Fibroblast of lung (primary cell): Measurements from ENCODE around the gene FAM222B. TPM values are rescaled to one million over a fixed set of nuclear protein-coding genes. Genes with fewer than 3 reads are reported as not detected.

Experiments used
- DNase-seq, 2 donors: peaks; one replicate each; pipeline versions ENCODE4 v3.0.0 to v3.0.0-alpha.2; 2010; ENCODE audit warnings: low read depth in 2 of 2
- H2AFZ ChIP-seq: 2 replicates; pipeline ENCODE4 v1.5.1; 2012; ENCODE audit warnings: low read length, control low read depth, inconsistent platforms
- H3K27ac ChIP-seq: 2 replicates; pipeline ENCODE4 v1.5.1; 2011; ENCODE audit warnings: low read length, control low read depth; ENCODE audit not compliant: insufficient read depth
- H3K27me3 ChIP-seq: 2 replicates; pipeline ENCODE4 v1.5.1; 2011; ENCODE audit warnings: mild to moderate bottlenecking, low read length; ENCODE audit not compliant: control insufficient read depth, insufficient read depth
- H3K36me3 ChIP-seq: 2 replicates; pipeline ENCODE4 v1.5.1; 2011; ENCODE audit warnings: low read length; ENCODE audit not compliant: control insufficient read depth, insufficient read depth
- H3K4me1 ChIP-seq: 2 replicates; pipeline ENCODE4 v1.5.1; 2011; ENCODE audit warnings: low read length; ENCODE audit not compliant: control insufficient read depth, insufficient read depth; ENCODE audit errors: extremely low read depth
- H3K4me2 ChIP-seq: 2 replicates; pipeline ENCODE4 v1.5.1; 2011; ENCODE audit warnings: low read length, control low read depth; ENCODE audit not compliant: insufficient read depth; ENCODE audit errors: extremely low read depth
- H3K4me3 ChIP-seq, 4 experiments: fragments of 200-600 bp in 1 of 4; sonication (generic) in 1 of 4; replicated peaks in 1 of 4; 2 replicates each; pipeline ENCODE4 v1.5.1; 2011 to 2016; ENCODE audit warnings: low read length in 4 of 4, low read depth in 3 of 4, mild to moderate bottlenecking in 3 of 4, control low read depth in 2 of 4, inconsistent platforms in 1 of 4, mixed read lengths in 1 of 4; ENCODE audit not compliant: insufficient read depth in 1 of 4; ENCODE audit errors: control extremely low read depth in 1 of 4
- H3K79me2 ChIP-seq: 2 replicates; pipeline ENCODE4 v1.5.1; 2012; ENCODE audit warnings: mild to moderate bottlenecking, low read length, inconsistent platforms; ENCODE audit not compliant: control insufficient read depth, insufficient read depth
- H3K9ac ChIP-seq: 2 replicates; pipeline ENCODE4 v1.5.1; 2011; ENCODE audit warnings: mild to moderate bottlenecking, low read length, control low read depth; ENCODE audit not compliant: insufficient read depth
- H3K9me3 ChIP-seq: 2 replicates; pipeline ENCODE4 v1.5.1; 2012; ENCODE audit warnings: low read depth, low read length; ENCODE audit not compliant: control insufficient read depth, insufficient read depth
- H4K20me1 ChIP-seq: 2 replicates; pipeline ENCODE4 v1.5.1; 2011; ENCODE audit warnings: low read length; ENCODE audit not compliant: control insufficient read depth, insufficient read depth; ENCODE audit errors: extremely low read depth
- EZH2 ChIP-seq: IDR thresholded peaks from 2 replicates; pipeline ENCODE4 v1.5.1; 2012; ENCODE audit warnings: low read length, control low read depth, mild to moderate bottlenecking; ENCODE audit errors: missing control alignments
- polyA plus RNA-seq, 2 donors: library from polyadenylated mRNA; depleted of rRNA in 1 of 2; stranded (reverse) in 1 of 2; unstranded in 1 of 2; fragments of >200 nt; gene quantifications; 2 replicates each; pipeline ENCODE4 v1.2.1, GENCODE V29; 2011 to 2012; ENCODE audit warnings: missing spikeins in 1 of 2
- total RNA-seq: library from RNA; depleted of rRNA; stranded (reverse); fragments of >200 nt; gene quantifications from 2 replicates; pipeline ENCODE4 v1.2.1, GENCODE V29; 2014
- TF ChIP-seq, protein P1 (sequence below), 2 donors: IDR thresholded peaks in 1 of 2; conservative IDR thresholded peaks in 1 of 2; 1 replicate in 1 of 2; 2 replicates in 1 of 2; pipeline ENCODE4 v1.5.1; 2011 to 2012; ENCODE audit warnings: low read length in 2 of 2, control low read depth in 1 of 2, inconsistent platforms in 1 of 2, low read depth in 1 of 2, mild to moderate bottlenecking in 1 of 2

FAM222B gene
- total and polyA plus RNA-seq, 2 donors (not counting 1 experiment from before 2014, with no cell fraction given): 2.8 to 9.0 TPM

- H3K4me1 ChIP-seq: peaks cover 9% of the 10 kb centered on the region
- no peak for DNase-seq
- H3K27me3 ChIP-seq: no peaks in the 10 kb centered on the region
- peaks cover 33% of the 10 kb centered on the region for H3K36me3 ChIP-seq
- no peak overlapping the region for H3K4me2 ChIP-seq
- no peak overlapping the region for H3K4me3 ChIP-seq
- H3K9ac ChIP-seq: no peak overlapping the region
- H2AFZ ChIP-seq: no peak overlapping the region
- H4K20me1 ChIP-seq: no peaks in the 10 kb centered on the region
- TF ChIP-seq, protein P1, sequence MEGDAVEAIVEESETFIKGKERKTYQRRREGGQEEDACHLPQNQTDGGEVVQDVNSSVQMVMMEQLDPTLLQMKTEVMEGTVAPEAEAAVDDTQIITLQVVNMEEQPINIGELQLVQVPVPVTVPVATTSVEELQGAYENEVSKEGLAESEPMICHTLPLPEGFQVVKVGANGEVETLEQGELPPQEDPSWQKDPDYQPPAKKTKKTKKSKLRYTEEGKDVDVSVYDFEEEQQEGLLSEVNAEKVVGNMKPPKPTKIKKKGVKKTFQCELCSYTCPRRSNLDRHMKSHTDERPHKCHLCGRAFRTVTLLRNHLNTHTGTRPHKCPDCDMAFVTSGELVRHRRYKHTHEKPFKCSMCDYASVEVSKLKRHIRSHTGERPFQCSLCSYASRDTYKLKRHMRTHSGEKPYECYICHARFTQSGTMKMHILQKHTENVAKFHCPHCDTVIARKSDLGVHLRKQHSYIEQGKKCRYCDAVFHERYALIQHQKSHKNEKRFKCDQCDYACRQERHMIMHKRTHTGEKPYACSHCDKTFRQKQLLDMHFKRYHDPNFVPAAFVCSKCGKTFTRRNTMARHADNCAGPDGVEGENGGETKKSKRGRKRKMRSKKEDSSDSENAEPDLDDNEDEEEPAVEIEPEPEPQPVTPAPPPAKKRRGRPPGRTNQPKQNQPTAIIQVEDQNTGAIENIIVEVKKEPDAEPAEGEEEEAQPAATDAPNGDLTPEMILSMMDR (conservative IDR thresholded peaks at IDR 0.05 in 1 of 2, IDR thresholded peaks at IDR 0.05 in 1 of 2; ENCODE audit: low read depth in 1 of 2, low read length in 2 of 2): no peak
- TF ChIP-seq EZH2: no peak
- H3K9me3 ChIP-seq: no peaks in the 10 kb centered on the region
- no peak overlapping the region for H3K27ac ChIP-seq
- peaks cover 39% of the 10 kb centered on the region for H3K79me2 ChIP-seq
These were observed 94.5 kb downstream of the FAM222B start for GRCh38 chr17:28747801-28748750.

DNA sequence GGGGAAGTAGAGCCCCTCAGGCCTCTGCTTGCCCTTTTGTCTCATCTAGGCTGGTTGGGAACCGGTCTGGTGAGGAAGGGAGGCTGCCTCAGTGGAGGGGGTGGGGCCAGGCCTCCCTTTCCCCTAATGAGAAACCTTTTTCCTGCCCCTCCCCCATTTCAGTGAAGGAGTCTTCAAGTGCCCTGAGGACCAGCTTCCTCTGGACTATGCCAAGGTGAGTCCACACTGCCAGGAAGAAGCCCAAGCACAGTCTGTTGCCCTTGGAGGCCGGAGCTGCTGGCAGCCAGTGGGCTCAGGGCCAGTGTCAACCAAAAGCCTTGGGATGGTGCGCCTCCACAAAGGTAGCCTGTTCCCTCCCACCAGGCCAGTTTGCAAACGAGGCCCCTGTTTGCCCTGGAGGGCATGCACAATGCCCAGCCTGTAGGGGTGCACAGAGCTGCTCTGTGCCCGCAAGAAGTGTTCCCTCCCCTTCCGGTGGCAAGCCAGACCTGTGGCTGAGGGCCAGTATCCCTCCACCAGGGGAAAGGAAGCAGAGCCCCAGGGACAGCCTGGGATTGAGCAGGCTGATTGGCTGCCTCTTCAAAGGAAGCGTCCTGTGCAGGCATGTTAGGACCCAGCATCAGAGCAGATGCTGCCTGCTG lies 95.4 kb downstream of the FAM222B start:
- Histone ChIP-seq H4K20me1 (no peaks in the 10 kb centered on the region), H3K9me3 (no peaks in the 10 kb centered on the region), H3K4me1 (peaks cover 9% of the 10 kb centered on the region), H3K36me3 (peaks cover 28% of the 10 kb centered on the region), H3K79me2 (peaks cover 39% of the 10 kb centered on the region), H3K4me3 (peak overlapping the region in 1 of 4 experiments; percentile 4), H3K4me2 (no peak overlapping the region), H3K27me3 (no peaks in the 10 kb centered on the region), H2AFZ (no peak overlapping the region), H3K27ac (no peak overlapping the region), H3K9ac (no peak overlapping the region)
- TF ChIP-seq, protein P1 (conservative IDR thresholded peaks at IDR 0.05 in 1 of 2, IDR thresholded peaks at IDR 0.05 in 1 of 2; ENCODE audit: low read depth in 1 of 2, low read length in 2 of 2): no peak
- no peak for TF ChIP-seq EZH2
- no peak for DNase-seq

DNA sequence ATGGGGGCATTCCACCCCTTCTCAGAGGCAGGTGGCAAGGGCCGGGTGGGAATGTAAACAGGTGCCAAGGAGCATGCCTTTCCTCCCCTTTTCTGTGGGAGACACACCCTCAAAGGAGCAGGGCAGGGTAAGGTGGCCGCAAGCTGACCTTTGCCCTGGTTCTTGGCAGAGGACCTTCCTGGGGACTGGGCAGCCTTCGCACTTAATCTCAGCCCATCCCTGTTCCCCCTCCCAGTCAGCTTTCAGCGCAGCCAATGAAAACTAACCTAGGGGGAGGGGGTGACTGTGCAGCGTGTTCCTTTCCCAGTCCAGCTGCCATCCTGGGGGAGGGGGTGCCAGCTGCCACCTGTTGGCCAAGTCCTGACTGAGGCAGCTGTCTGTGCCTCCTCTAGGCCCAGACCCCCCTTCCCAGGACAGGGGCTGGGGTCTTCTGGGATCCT lies 96.0 kb downstream of the FAM222B start:
- Histone ChIP-seq H4K20me1 (no peaks in the 10 kb centered on the region), H3K4me3 (peak overlapping the region in 1 of 4 experiments; percentile 99), H3K4me1 (peaks cover 9% of the 10 kb centered on the region), H3K27me3 (no peaks in the 10 kb centered on the region), H3K27ac (peak overlapping the region; percentile 1), H3K9ac (no peak overlapping the region), H2AFZ (no peak overlapping the region), H3K4me2 (peak overlapping the region; percentile 95), H3K79me2 (peaks cover 39% of the 10 kb centered on the region), H3K36me3 (peaks cover 28% of the 10 kb centered on the region), H3K9me3 (no peaks in the 10 kb centered on the region)
- DNase-seq: no peak
- TF ChIP-seq EZH2: no peak
- TF ChIP-seq, protein P1 (conservative IDR thresholded peaks at IDR 0.05 in 1 of 2, IDR thresholded peaks at IDR 0.05 in 1 of 2; ENCODE audit: low read depth in 1 of 2, low read length in 2 of 2): no peak
